ENCODE measurements around the gene PKP1.

The PKP1 gene

DNA sequence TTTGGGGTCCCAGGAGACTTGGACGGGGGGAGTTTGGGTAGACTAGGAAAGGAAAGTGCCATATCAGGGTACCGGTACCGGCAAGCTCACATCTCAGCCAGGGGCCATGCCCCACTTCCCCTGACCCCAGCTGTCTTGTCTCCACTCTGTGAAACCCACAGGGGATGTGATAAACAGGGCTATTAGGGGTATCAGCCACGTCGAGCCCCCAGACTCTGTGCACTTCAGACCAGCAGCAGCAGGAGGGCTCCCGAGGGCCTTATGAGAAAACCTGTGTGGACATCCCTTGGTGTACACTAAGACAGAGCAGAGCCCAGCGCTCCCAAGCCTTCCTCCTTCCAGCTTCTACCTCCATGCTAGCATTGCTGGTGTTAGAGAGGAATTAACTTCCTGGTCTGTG is 47.9 kb downstream of the PKP1 start:
- DNase-seq: no peak

DNA sequence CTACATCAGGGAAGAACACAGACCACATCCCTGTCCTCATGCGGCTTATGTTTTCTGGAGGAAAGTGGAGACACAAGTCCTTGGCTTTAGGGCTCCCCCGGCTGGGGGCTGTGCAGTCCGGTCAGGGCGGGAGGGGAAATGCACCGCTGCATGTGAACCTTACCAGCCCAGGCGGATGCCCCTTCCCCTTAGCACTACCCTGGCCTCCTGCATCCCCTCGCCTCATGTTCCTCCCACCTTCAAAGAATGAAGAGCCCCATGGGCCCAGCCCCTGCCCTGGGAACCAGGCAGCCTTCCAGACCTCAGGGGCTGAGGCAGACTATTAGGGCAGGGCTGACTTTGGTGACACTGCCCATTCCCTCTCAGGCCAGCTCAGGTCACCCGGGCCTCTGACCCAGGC is 48.7 kb downstream of the PKP1 start:
- DNase-seq: no peak

DNA sequence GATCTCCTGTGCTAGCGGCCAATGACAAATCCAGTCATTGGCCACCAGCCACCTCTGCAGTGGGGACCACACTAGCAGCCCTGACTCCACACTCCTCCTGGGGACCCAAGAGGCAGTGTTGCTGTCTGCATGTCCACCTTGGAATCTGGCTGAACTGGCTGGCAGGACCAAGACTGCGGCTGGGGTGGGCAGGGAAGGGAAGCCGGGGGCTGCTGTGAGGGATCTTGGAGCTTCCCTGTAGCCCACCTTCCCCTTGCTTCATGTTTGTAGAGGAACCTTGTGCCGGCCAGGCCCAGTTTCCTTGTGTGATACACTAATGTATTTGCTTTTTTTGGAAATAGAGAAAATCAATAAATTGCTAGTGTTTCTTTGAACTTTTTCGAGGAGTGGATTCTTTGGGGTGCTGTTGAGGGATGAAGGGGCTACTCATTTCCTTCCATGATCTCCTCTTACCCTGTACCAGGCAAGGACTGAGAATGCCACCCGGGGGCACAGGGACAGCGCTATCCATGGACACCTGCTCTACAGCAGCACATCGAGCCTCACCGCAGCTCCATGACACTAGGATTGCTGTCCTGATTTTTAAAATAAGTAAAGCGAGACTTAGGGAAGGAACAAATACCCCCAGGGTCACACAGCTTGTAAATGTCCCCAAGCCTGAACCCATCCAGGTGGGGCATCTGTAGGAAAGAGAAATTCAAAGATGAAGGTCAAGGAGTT is 49.5 kb downstream of the PKP1 start:
- DNase-seq: no peak

DNA sequence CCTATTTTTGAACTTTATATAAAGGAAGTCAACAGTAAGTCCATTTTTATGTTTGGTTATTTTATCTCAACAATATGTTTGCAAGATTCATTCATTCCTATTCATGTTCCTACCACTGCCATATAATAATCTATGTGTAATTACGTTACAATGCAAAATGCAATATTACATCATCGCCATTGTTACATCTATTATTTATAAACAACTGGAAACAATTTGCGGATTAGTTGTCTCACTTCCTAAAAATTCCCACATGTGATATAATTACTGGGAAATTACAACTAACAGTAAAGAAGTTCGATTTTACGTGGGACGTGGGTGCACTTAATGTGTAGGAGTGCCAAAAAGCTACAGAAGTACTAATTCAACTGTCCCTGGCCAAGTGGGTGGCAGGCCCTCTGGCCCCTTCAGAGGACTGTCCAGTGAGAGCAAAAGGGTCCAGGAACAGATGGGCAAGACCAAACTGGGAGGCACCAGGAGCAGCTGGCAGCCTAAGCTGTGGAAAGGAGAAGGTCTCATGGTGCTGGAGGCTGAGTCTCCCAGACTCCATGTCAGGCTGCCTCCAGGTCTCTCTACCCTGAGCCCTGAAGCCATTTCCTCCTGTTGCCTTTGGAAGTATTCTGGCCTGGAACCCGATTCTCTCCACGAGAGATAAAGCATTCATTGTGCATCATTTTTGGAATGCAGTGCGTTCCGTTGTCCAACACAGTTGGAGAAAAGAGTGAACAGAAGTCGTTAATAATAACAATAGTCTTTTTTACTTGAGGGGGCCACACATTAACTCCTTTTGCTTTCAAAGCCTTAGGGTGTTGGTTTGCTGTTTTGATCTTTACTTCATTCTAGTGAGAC is 51.2 kb downstream of the PKP1 start:
- DNase-seq: no peak

DNA sequence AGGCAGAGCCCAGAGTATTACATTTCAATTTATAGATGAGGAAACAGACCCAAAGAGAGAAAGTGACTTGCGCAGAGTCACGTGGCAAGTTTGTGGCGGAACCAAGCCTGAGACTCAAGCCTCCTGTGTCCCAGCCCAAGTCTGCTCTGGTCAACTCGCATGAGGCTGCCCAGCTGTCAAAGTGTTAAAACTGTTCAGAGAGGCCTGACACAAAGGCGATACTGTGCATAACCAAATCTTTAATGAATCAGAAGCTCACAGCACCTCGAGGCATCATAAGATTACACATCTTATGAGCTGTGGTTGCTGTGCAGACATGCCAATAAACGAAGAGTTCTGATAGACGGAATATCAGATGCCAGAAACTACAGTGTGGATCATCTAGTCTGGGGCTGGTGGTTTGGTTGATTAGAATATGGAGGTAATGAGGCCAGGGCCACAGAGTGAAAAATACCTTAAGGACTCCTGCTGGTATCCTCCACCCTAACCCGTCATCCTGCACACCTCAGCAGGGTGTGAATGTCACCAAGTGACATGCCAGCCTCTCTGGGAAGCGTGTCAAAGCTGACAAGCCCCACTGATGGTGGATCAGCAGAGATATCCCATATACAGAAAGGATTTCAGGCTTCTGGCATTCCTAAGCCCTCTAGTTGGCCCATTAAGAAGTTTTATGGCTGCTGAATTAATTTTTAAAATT is 52.0 kb downstream of the PKP1 start:
- DNase-seq: no peak

DNA sequence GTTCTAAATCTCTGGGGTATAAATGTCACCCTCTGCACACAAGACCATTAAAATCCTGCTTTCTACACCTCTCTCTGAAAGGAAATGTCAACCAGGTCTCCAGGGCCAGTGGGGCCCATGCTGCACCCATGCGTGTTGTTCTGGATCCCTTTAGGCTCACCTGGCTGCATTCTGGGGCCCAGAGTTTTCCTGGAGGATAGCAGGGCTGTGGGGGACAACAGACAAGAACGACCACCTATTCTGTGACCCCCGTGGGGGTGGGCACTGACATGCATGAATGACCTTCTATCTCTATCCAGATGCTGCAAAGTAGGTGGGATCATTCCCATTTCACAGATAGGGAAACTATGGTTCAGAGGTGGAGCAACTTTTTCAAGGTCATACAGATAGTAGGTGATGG is 52.6 kb downstream of the PKP1 start:
- no peak for DNase-seq

DNA sequence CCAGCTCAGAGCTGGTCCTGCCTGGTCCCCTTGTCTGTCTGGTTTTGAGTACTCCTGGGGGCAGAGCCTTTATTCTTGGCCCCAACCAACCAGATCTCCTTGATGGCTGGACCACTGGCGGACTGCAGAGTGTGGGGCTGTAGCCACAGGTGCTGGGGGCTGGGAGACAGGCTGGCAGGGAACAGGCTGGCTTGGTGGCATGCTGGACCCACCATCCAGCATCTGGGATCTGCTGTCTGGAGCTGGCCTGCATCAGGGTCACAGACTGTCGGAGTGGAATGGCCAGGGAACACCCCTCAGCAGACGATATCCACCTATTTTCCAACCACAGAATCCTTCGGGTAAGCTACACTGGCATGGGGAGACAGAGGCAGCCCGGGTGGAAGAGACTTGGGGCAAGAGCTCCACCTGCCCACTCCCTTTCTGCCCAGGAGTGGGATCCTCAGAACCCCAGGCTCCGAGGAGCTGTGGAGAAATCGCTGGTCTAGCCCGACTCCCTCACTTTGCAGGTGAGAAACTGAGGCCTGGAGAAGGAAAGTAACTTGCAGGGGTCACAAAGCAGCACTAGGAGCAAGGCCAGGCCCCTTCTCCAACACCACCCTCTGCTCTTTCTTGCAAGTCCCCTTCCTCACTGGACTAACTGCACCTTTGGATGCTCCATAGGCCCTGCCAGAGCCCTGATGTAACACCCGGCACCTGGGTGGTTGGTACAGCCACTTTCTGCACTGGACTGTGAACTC is 53.6 kb downstream of the PKP1 start:
- no peak for DNase-seq

DNA sequence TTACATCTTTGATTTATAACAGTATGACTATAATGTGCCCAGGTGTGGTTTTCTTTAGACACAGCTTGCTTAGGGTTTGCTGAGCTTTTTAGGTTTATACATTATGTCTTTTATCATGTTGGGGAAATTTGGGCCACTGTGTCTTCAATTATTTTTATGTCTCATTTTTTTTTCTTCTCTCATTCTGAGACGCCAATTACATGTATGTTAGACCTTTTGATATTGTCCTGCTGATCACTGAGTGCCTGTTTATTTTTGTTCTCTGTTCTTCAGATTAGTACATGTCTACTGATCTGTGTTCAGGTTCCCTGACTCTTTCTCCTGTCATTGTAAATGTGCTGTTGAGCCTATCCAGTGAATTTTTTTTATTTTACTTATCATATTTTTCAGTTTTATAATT is 58.1 kb downstream of the PKP1 start:
- DNase-seq: no peak

DNA sequence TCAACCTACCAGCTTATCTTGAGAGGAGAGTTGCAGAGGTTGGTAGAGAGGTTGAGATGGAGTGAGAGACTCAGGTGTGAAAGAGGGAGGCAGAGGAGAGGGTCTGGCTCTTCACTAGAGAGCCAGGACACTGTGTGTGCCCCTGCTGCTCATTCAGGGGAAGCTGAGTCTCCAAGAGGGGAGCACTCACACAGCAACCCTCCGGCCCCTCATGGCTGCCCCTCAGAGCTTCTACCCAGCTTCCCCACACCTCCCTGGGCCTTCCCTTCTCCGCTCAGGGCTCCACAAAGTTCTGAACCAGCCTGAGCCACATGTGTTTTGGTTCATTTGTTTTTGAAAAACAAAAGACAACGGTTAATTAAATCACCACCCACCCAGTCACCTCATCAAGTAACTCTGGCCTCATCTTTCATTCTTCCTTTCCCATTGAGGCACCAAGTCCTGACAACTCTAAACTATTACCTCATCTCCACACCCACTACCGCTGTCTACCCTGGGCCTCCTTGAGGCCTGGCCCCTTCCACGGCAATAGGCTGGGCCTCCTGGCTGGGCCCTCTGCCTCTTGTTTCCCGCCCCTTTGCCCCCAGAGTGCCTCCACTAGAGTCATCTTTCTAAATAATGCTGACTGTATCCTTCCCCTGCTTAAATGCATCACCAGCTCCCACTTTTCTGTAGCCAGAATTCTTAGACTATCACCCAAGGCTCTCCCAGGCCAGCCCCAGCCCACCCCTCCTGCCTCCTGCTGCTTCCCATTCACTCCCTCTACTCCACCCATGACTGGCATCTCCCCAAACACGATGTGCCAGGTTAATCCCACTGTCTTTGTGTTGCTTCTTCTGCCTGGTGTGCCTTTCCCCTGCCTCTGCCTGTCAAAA is 61.1 kb downstream of the PKP1 start:
- DNase-seq: no peak

DNA sequence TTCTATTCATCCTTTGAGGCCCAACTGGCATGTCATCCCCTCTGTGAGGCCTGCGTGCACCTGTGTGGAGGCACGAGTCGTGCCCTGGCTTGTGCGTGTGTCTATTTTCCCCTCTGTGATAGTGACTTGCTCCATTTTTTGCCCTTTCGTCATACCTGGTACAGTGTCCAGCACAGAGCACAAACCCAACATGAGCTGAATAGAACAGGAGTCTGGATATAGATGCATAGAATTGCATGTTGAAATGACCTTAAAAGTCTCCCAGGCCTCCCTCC is 61.7 kb downstream of the PKP1 start:
- no peak for DNase-seq

DNA sequence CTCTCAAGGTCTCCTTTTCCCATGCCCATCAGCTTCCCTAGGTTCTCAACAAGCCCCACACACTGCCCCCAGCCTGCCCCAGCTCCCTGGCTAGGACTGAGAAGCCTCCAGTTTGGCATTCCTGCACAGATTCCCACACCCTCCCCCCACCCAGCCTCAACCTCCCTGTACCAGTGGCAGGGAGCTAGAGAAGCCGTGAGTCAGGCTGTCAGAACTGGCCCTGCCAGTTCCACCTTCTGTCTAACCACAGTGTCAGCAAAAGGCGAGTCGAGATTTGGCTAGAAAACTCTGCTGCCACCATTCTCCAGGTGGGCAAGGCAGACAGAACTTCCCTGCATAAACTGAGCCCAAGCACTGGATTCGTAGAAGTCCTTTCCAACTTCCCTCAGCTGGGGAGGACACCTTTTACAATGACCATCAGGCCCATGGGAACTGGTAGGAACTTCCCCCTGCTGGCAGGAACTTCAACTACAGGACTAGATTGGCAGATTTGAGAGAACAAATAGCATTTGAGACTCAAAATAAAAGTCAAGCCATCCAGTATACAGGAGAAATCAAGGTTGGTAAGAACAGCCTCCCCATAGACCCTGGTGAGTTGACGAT is 63.1 kb downstream of the PKP1 start:
- DNase-seq: peak; percentile 8 to 50

DNA sequence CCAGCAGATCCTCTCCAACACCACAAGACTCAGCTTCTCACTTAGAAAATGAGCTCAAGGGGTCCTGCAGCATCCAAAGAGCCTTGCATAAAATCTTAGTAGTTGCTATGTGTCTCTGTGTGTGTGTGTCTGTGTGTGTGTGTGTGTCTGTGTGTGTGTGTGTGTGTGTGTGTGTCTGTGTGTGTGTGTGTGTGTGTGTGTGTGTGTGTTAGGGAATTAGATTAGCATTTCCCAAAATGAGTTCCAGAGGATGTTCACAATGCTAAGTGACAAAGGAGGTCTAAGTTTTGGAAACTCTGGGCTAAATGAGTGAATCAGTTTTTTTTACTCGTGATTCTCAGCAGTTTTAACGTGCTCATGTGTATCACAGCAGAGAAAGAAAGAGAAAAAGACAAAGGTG is 63.7 kb downstream of the PKP1 start:
- no peak for DNase-seq

DNA sequence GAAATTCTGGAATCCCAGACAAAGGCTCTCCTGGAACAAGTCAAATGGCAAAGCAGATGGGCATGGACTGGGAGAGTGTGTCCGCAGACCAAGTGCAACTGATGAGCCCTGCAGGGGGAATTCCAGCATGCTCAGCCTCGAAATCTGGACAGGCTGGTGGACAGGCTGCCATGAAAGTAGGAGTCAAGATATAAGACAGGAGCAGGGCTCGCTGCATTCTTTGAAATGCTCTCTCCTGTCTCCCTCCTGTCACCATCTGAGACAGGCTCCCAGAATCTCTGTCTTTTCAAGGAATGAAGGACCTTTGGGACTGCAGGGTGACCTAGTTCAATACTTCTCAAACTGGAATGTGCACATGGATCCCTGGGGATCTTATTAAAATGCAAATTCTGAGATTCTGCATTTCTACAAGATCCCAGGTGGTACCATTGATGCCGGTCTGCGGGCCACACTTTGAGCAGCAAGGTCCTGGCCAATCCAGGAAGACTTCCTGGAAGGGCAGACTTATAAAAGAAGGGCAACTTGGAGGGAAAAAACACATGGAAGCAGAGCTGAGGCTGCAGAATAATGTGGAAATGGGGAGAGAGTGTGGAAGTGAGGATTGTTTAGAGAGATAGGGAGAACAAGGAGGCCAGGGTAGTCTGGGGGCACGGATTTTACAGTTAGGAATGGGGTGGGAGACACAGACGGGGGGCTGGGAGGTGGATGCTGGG is 64.3 kb downstream of the PKP1 start:
- no peak for DNase-seq

DNA sequence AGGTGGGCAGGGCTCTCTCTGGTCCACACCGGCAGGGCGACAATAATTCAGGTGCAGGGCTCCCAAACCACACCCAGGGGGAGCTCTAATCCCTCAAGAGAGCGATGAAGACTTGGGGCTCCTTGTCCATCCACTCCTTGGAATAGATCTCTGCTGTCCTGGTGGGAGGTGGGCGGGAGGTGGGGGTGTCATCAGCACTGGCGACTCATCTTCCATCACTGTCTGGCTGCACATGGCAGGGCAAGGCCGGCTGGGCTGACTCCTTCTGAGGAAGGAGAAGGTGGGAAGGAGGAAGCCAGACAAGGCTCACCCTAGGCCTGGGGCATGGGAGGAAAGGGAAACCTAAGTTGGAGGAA is 64.9 kb downstream of the PKP1 start:
- peak in 1 of 2 experiments; percentile 58 for DNase-seq

DNA sequence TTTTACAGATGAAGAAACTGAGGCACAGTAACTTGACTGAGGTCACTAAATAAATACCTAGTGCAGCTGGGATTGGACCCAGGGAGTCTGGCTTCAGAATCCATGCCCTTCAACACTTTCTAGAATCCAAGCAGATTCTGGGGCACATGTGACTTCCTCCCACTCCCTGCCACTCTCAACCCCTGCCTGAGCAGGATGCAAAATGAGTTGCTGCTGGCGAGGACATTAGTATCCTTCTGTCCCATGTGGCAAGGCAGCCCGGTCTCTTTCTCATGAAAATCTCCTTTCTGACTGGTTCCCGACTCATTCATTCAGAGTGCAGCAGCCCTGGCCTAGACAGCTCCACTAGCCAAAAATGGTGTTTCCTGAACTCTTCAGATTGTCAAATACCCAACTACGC is 65.8 kb downstream of the PKP1 start:
- DNase-seq: no peak

DNA sequence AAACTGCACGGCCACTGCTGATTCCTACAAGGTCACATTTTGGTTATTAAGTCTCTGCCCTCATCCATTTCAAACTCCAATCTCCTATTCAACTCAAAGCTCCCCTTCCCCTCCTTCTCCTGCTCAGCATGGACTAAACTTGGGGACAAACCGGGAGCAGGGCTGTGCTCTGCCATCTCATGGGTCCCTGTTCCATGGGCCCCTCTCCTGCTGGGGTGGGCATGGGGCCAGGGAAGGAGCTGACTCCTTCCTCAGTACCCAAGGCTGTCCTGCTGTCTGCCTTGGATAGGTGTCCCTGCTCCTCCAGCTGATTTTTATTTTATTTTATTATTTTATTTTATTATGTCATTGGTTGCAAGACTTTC is 67.0 kb downstream of the PKP1 start:
- DNase-seq: no peak

DNA sequence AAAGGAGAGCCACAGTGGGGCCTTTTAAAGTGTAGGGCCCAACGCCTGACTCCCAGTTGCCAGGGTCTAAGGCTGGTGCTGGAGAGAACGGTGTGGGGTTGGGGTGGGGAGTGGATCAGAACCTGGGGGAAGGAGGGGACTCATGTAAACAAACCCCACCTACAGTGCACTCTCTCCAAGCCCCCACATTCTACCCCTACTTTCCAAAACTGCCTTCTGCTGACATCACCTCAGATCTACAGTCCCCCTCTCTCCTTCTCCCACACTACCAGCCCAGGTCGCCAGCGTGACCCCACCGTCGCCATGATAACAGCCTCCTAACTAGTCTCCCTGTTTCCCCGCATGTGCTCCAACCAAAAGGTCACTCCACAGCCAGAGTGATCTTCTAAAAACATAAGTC is 67.6 kb downstream of the PKP1 start:
- DNase-seq: no peak

DNA sequence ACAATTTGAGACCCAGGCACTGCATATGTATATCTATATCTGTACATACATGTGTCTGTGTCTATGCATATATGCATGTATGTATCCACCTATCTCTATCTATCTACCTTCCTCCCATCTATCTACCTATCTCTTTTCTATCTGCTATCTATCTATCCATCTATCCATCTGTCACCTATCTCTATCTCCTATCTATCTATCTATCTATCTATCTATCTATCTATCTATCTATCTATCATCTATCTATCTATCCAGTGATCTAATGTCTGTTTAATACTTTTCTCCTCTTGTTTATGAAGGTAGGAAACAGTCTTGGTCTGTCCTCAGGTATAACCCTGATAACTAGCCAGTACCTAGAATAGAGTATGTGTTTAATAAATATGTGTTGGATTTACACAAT is 68.3 kb downstream of the PKP1 start:
- no peak for DNase-seq

DNA sequence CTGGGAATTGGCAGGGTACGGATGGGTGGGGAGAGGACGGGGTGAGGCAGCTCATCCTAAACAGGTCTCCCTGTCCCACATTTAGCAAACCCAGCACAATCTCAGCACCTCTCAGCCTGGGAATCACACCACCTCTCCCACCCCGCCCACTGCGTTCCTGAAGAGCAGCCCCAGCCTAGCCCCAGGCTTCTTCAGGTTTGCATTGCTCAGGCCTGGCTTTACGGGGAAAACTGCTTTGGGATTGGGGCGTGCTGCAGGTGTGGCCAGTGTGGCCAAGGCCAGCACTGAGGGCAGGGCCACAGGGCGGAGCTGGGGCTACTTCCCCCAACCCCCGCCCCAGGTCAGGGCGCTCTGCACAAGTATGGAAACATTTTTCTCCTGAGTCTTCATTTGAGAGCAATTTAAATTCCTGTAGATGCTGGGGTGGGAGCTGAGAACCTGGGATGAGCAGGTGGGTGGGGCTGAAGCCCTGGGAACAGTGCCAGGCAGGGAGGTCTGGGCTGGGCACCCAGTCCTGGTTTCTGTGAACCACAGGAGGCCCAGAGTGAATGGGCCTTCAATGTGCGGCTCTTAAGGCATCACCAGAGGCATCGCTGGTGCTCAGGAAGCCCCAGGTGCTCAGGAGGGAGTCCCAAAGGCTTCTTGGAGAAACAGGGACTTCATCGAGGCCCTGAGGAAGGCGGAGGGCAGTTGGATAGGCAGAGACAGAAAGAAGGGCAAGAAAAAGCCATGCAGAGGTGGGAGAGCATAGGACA is 70.1 kb downstream of the PKP1 start:
- no peak for DNase-seq

DNA sequence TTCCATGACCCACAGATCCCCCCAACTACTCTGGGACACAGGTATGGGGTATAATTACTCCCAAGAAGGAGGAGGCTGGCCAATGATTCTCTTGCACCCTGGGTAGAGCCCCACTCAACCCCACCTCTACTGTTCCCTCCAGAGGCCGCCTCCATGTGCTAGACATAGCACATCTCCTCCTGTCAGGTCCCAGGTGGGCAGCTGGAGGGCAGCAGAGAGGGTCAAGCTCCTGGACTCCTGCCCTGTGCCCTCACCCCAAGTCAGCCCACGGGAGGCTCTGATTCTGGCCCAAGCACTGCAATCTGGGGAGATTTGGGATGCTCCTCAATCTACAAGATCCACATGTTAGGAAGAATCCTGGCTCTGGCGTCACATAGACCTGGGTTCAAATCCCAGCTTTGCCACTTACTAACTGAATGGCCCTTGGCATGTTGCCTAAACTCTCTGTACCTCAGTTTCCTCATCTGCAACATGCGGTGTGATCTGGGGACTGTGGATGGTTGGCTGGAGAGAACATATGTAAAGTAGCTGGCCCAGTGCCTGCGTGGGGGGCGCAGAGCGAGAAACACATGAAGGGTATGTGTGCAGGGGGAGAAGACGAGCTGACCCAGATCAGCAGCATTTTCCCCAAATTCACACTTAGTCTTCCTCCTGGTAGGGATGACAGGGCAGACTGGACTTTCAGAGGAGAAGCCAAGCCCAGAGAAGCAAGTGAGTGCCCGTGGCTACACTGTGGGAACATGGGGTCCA is 71.0 kb downstream of the PKP1 start:
- DNase-seq: no peak
